HUES6 (cell line): ENCODE data around the gene PIK3CD.

Source experiments
- H3K27ac ChIP-seq: 2 replicates; pipeline ENCODE4 v1.7.0; 2013; ENCODE audit warnings: low read depth, mild to moderate bottlenecking, low read length, inconsistent platforms
- H3K27me3 ChIP-seq: 2 replicates; pipeline ENCODE4 v1.6.1; 2013; ENCODE audit warnings: low read length; ENCODE audit not compliant: control insufficient read depth, insufficient read depth
- H3K36me3 ChIP-seq: 2 replicates; pipeline ENCODE4 v1.6.1; 2013; ENCODE audit warnings: low read length; ENCODE audit not compliant: control insufficient read depth, insufficient read depth
- H3K4me1 ChIP-seq: 2 replicates; pipeline ENCODE4 v1.6.1; 2013; ENCODE audit warnings: low read length; ENCODE audit not compliant: control insufficient read depth, insufficient read depth
- H3K4me3 ChIP-seq: 2 replicates; pipeline ENCODE4 v1.5.1; 2013; ENCODE audit warnings: low read depth, low read length
- H3K9ac ChIP-seq: one replicate; pipeline ENCODE4 v1.6.1; 2013; ENCODE audit warnings: mild to moderate bottlenecking, low read length
- H3K9me3 ChIP-seq: 2 replicates; pipeline ENCODE4 v1.6.1; 2013; ENCODE audit warnings: low read depth, low read length; ENCODE audit not compliant: control insufficient read depth, insufficient read depth

The PIK3CD gene

DNA sequence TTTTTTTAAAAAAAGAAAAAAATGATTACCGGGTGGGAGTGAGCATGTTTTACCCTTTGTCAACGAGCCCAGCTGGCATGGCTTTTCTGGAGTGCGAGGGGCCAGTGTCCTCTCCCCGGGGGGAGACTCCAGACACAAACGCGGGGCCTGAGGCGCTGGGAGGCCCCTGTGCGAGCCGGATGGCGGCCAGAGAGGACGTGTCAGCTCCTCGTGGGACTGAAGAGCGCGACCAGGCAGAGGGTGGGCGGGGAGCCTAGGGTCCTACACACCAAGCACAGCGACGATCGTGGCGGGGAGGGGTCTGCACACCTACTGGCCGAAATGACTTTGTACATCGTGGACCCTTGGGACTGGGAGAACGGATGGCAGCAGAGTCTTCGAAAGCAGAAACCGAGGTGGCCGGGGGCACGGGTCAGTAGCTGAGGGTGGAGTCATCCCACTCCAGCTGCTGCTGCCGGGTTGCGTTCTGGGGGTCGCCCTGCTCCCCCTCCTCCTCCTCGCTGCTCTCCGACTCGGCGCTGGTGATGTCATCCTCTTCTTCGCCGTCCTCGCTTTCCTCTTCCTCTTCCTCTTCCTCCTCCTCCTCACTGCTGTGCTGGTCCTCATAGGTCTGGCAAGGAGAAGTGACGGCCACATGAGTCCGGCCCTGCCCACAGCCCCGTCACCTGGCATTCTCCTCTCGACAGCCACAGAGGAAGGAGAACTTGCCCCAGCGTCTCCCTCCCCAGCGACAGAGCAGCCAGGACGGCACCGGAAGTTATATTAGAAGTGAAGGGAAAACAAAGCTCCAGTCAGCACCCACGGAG, 78.8 kb downstream of the PIK3CD start:
- H3K36me3 ChIP-seq, result peaks cover 83% of the 10 kb centered on the region

DNA sequence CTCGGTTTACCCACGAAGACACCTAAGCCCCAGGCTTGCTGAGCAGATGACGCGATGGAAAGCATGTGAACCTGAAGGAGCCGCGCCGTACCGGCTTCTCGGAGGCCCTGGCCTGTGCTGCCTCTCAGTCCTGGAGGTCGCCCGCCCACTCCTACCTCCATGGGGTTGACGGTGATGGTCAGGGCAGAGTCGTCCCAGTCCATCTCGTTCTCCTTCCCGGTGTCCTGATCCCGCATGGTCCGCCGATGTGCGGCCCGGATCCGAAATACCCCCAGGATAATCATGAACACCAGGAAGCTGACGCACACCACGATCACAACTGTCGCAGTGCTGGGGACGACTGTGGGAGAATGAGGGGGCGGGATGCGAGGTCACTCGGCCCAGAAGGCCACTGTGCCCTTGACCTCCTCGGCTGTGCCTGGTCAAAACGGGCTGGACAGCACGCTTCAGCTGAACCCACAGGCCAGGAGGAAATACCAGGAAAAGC, 79.6 kb downstream of the PIK3CD start:
- Histone ChIP-seq H3K9me3 (no peaks in the 10 kb centered on the region), H3K36me3 (peaks cover 91% of the 10 kb centered on the region), H3K9ac (no peak overlapping the region), H3K4me1 (no peaks in the 10 kb centered on the region), H3K27ac (no peak overlapping the region), H3K27me3 (no peaks in the 10 kb centered on the region), H3K4me3 (no peak overlapping the region)

More for the DNA sequence above, 78.8 kb downstream of the PIK3CD start:
- Histone ChIP-seq H3K4me3 (no peak overlapping the region), H3K9ac (no peak overlapping the region), H3K27ac (no peak overlapping the region), H3K4me1 (no peaks in the 10 kb centered on the region), H3K9me3 (no peaks in the 10 kb centered on the region), H3K27me3 (no peaks in the 10 kb centered on the region)

DNA sequence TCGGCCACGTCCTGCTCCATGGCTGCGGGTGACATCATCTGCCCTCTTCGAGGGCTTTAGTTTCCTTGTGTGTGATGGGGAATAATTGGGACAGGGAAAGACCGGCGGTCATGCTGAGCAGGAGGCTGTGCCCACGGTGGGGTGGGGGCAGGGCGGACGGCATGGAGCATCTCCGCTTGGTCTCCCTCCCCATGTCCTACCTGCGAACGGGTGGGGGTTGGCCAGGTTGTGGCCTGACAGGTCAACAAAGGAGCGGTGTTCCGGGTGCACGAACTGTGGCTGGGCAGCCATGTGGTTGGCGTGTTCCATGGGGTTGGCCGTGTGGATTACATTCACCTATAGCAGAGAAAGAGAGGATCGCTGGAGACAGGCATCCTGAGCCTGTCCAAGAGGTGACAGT, 80.0 kb downstream of the PIK3CD start:
- Histone ChIP-seq H3K36me3 (peaks cover 94% of the 10 kb centered on the region), H3K27me3 (no peaks in the 10 kb centered on the region)

DNA sequence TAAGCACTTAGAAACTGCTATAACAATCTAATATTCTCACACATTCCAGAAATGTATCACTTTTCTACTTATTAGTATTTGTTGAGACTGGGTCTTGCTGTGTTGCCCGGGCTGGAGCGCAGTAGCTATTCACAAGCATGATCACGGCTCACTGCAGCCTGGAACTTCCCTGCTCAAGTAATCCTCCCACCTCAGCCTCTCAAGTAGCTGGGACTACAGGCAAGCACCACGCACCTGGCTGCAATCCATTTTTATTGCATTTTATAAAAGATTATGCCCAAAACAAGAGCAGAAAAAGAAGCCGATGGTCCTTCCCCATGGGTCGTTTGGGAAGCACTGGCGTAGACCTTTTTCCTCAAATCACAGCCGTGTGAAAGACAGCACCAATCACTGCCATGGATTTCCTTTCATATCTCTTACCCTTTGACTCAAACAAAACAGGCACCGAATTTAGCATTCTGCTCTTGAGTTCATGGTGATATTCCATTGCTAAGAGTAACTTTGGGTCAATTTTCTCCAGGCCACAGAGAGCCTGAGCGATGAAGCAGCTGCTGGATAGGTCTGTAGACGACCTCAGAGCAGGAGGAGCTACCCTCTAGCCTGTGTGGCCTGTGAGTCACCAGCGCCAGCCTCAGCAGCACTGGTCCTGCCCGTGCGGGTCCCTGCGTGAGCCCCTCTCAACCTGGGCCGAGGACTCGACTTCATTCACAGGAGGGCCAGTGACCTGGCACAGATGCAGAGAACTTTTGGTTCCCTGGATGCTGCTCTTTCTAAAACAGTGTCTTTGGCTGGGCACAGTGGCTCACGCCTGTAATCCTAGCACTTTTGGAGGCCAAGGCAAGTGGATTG, 80.8 kb downstream of the PIK3CD start:
- H3K27me3 ChIP-seq, result no peaks in the 10 kb centered on the region
- peaks cover 94% of the 10 kb centered on the region for H3K36me3 ChIP-seq
- no peak overlapping the region for H3K9ac ChIP-seq
- no peaks in the 10 kb centered on the region for H3K4me1 ChIP-seq
- H3K27ac ChIP-seq, result no peak overlapping the region
- H3K9me3 ChIP-seq, result no peaks in the 10 kb centered on the region
- H3K4me3 ChIP-seq, result no peak overlapping the region

More for the DNA sequence above, 80.0 kb downstream of the PIK3CD start:
- no peaks in the 10 kb centered on the region for H3K9me3 ChIP-seq
- no peak overlapping the region for H3K9ac ChIP-seq
- H3K27ac ChIP-seq, result no peak overlapping the region
- H3K4me3 ChIP-seq, result no peak overlapping the region
- no peaks in the 10 kb centered on the region for H3K4me1 ChIP-seq

DNA sequence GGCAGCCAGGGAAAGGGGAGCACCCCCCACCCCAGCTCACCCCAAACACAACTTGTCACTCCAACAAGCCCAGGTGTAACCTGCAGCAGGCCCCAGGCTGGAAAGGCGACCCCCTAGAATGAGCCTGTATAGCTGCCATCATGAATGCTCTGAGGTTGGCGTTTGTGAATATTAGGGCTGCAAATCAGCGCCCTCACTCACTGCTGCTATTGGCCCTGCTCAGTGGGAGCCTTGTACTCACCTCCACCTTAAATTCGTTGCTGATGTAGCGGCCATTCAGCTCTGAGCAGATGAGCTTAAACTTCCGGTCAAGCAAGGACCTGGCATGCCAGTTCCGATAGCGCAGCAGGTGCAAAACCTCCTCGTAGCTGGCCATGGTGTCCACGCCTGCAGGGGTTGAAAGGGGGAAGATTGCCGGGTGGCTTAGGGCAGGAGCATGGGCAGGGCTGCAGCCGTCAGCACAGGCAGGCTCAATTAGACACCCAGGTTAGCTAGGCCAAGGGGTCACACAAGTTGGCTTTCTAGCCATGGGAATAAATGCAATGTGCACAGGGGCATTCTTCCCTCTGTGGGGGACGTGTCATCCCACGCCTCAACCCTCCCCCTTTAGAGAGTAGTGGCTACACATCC, 81.7 kb downstream of the PIK3CD start:
- H3K9ac ChIP-seq, result no peak overlapping the region
- peaks cover 96% of the 10 kb centered on the region for H3K36me3 ChIP-seq
- no peak overlapping the region for H3K27ac ChIP-seq
- no peaks in the 10 kb centered on the region for H3K9me3 ChIP-seq
- no peaks in the 10 kb centered on the region for H3K27me3 ChIP-seq
- H3K4me1 ChIP-seq, result no peaks in the 10 kb centered on the region
- H3K4me3 ChIP-seq, result no peak overlapping the region

DNA sequence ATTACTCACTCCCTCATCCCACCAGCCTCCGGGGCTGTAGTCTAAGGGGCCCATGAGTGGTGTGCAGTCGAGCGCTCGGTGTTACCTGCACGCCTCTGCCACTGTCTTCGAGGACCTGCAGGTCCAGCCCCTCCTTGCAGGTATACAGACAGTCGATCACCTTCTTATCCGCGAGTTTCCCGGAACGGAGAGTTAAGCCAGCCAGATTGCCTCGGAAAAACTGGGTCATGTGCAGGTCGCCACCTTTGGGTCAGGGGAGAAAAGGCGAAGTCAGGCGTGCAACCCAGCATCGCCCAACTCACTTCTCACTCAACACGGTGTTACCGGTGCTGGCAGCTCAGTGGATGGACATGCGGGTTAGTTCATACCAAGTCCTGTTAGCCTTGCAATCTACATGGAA, 84.3 kb downstream of the PIK3CD start:
- no peaks in the 10 kb centered on the region for H3K27me3 ChIP-seq
- H3K4me1 ChIP-seq, result no peaks in the 10 kb centered on the region
- no peak overlapping the region for H3K9ac ChIP-seq
- H3K27ac ChIP-seq, result no peak overlapping the region
- peaks cover 96% of the 10 kb centered on the region for H3K36me3 ChIP-seq
- no peaks in the 10 kb centered on the region for H3K9me3 ChIP-seq
- H3K4me3 ChIP-seq, result no peak overlapping the region

DNA sequence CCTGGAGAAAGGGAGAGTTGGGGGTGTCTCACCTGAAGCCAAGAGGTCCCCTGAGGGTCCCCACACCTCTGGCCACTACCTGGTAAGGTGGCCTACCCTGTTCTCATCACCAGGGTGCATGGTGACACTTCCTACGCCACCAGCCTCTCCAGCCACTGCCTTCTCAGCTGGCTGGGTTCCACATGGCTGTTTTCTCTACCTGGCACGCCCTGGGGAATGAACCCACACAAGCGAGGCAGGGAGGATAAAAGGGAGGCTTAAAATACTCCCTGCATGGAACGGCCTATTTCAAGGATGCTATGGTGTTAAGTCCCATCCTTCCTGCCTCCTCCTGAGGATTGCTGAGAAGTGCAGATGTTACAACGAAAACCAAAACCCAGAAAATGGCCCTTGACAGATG, 84.7 kb downstream of the PIK3CD start:
- Histone ChIP-seq H3K27me3 (no peaks in the 10 kb centered on the region), H3K4me3 (no peak overlapping the region), H3K36me3 (peaks cover 96% of the 10 kb centered on the region), H3K9me3 (no peaks in the 10 kb centered on the region), H3K4me1 (no peaks in the 10 kb centered on the region), H3K9ac (no peak overlapping the region), H3K27ac (no peak overlapping the region)

DNA sequence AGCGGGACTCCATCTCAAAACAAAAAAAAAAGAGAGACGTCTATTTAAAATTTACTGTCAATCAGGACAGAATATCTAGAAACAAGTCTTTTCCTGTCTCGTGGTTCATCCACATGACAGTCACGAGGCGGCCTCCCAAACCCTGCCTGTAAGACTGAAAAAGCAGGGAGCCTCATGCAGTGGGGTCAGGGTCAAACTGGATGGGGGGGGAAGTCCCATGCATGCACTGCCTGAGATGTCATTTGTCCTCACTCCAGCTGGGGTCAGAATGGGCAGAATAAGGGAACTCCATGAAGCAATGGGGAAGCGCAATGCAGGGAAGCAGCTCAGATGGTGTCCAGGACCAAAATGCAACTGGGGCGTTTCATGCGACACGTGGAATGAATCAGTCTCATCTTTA, 85.5 kb downstream of the PIK3CD start:
- Histone ChIP-seq H3K27ac (no peak overlapping the region), H3K4me3 (no peak overlapping the region), H3K27me3 (no peaks in the 10 kb centered on the region), H3K9ac (no peak overlapping the region), H3K9me3 (no peaks in the 10 kb centered on the region), H3K36me3 (peaks cover 94% of the 10 kb centered on the region), H3K4me1 (no peaks in the 10 kb centered on the region)

DNA sequence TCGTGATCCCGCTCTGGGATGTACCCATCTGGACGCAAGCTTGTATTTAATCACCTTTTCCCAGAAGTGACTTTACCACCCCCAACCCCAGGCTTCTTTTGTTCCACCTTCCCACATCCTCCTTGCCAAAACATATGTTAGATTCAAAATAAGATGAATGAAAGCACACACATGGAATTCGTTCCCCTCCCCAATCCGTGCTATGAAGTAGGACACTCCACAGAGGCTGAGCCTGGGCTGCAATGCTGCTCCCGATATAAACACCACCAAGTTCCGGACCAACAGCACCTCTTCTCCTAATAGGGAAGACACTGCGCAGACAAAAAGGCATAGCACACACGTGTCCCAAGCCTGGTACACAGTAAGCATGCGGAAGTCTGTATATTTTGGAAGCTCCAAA, 86.1 kb downstream of the PIK3CD start:
- H3K27me3 ChIP-seq, result no peaks in the 10 kb centered on the region
- H3K36me3 ChIP-seq, result peaks cover 94% of the 10 kb centered on the region
- no peaks in the 10 kb centered on the region for H3K9me3 ChIP-seq
- H3K4me1 ChIP-seq, result no peaks in the 10 kb centered on the region
- no peak overlapping the region for H3K27ac ChIP-seq
- H3K9ac ChIP-seq, result no peak overlapping the region
- H3K4me3 ChIP-seq, result no peak overlapping the region

DNA sequence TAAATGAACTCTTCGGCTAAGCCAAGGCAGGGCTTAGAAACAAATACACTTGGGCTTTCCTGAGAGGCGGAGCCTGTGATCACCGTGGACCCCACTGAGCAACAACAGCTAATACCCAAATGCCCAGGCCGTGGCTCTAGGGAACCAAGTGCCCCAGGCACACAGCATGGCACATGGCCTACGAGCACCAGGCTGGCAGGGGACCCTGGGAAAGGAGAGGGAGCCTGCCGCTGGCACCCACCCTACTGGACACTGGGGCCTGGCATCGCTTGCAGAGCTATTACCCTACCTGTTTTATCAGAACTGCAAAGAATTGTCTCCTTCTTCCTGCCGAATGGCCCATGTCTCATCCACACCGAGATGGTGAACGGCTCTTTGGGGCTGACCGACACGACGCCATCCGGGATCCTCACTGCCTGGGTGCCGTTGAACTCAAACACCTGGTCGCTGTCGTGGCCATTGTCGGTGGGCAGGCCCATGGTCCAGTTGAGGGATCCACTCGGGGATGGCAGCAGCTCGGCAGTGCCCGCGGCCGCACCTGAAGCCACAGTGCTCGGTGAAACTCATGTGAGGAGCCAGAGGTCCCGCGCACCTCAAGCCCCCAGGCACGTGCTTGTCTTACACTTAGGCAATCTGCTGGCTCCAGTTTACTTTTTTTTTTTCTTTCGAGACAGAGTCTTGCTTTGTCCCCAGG, 92.7 kb downstream of the PIK3CD start:
- Histone ChIP-seq H3K4me3 (no peak overlapping the region), H3K27ac (no peak overlapping the region), H3K4me1 (no peaks in the 10 kb centered on the region), H3K36me3 (peaks cover 76% of the 10 kb centered on the region), H3K9ac (no peak overlapping the region), H3K9me3 (no peaks in the 10 kb centered on the region), H3K27me3 (no peaks in the 10 kb centered on the region)
